SH-SY5Y (cell line): ENCODE results near the gene AOPEP.

Experiments used
- GATA2 ChIP-seq: IDR thresholded peaks from 2 replicates; pipeline ENCODE4 v1.6.1; 2011; ENCODE audit warnings: mild to moderate bottlenecking, low read depth, low read length
- GATA3 ChIP-seq: IDR thresholded peaks from 2 replicates; pipeline ENCODE4 v1.6.1; 2011; ENCODE audit warnings: low read depth, mild to moderate bottlenecking, low read length, moderate library complexity

AOPEP gene

GRCh38 chr9:94821098-94821887 lies 94.8 kb downstream of the AOPEP start:
- TF ChIP-seq GATA3 (no peak), GATA2 (no peak)

GRCh38 chr9:94822273-94822672 lies 95.8 kb downstream of the AOPEP start:
- TF ChIP-seq GATA2 (no peak), GATA3 (no peak)

GRCh38 chr9:94823710-94824109 lies 97.2 kb downstream of the AOPEP start:
- TF ChIP-seq GATA3, result no peak
- TF ChIP-seq GATA2, result no peak

GRCh38 chr9:94824411-94824810 lies 97.9 kb downstream of the AOPEP start:
- TF ChIP-seq GATA3, result no peak
- no peak for TF ChIP-seq GATA2

GRCh38 chr9:94824913-94825610 lies 98.6 kb downstream of the AOPEP start:
- TF ChIP-seq GATA2, result no peak
- TF ChIP-seq GATA3, result no peak

DNA sequence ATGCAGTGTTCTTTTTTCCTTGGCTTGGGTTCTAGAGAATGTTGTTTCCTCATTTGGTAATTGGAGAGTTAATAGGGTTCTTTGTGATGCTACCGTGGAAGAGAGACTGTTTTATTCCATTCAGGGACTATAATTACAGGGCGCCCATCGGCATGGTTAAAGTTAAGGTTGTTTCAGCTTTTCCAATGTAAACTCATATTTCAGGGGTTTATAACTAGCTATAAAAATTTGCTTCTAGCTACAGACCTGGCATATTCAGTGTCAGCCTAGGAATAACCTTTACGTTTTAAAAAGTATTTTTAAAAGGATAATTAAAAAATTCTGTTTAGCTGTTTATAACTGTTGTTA lies 99.1 kb downstream of the AOPEP start:
- TF ChIP-seq GATA3, result no peak
- no peak for TF ChIP-seq GATA2

DNA sequence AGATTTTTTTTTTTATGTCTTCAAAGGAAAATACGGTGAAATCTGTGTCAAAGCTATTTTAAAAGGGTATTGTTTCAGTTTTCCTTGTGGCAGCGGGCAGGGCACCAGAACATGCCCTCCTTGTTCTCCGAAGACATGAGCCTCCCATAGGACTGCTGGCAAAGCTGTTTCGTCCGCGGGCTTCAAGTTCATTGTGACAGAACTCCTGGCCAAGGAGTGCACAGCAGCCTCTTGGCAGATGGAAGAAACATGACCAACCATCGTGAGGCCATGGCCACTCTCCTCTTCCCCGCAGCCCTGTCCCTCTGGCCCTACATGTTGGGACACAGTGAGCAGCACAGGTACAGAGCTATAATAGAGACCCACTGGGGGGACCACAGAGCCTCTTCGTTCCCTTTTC lies 99.5 kb downstream of the AOPEP start:
- no peak for TF ChIP-seq GATA2
- TF ChIP-seq GATA3, result no peak

- TF ChIP-seq GATA2, result no peak
Measured at GRCh38 chr9:94826644-94827410, 100.3 kb downstream of the AOPEP start.

- no peak for TF ChIP-seq GATA3
- no peak for TF ChIP-seq GATA2
Measured at GRCh38 chr9:94827584-94828304, 101.2 kb downstream of the AOPEP start.

DNA sequence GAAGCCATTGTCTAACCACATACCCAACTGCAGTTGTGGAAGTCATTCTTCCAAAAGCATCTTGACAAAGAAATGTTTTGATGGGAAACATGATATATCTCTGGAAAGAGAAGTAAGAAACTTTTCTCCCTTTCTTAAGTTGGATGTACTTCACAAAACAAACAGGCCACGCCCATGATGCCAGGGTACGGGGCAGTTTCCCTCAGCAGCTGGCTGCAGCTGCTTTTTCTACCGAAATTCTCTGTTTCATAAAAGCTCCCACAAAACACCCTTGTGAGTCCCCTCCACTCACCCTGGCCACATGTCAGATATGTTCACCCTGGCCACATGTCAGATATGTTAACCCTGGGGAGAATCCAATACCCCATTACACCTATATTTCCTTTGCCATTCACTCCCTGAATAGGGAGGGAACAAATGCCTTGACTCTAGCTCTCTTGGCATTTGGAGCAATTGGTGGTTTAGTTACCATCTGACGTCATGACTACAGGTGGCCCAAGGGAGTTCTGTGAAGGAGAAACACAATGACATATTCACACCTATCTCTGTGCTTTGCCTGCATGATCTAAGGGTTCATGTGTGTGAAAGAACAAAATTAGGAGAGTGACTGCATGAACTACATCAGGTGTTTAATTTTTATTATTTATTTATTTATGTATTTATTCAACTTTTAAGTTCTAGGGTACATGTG lies 103.0 kb downstream of the AOPEP start:
- TF ChIP-seq GATA3 (no peak), GATA2 (no peak)

DNA sequence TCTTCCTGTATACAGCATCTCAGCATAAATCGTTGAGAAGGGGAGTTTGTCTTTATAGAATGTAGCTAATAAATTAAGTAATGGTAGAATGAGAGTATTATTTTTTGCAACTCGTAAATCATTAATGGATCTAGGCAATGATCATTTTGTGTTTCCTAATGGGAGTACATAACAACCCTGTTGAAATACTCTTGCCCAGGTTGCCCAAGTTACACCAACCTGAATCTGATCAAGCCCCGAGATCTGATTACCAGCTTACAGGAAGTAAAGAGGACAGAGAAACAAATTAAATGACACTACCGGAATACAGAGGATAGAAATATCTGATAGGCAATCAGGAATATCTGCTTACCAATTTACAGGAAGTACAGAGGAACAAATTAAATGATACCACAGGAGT lies 107.3 kb downstream of the AOPEP start:
- no peak for TF ChIP-seq GATA2
- no peak for TF ChIP-seq GATA3

GRCh38 chr9:94837404-94837803 lies 110.9 kb downstream of the AOPEP start:
- TF ChIP-seq GATA2 (no peak), GATA3 (no peak)

DNA sequence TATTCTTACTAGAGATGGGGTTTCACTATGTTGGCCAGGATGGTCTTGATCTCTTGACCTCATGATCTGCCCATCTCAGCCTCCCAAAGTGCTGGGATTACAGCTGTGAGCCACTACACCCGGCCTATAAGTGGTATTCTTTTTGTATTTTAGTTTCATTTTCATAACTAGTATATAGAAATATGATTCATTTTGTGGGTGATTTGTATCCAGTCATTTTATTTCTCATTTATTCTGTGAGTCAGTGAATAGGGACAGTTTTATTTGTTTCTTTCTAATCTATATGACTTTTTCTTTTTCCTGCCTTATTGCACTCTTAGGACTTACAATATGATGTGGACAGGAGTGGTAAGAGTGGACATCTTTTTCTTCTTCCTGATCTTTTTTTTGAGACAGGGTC lies 112.9 kb downstream of the AOPEP start:
- TF ChIP-seq GATA3 (no peak), GATA2 (no peak)

GRCh38 chr9:94840738-94841137 lies 114.2 kb downstream of the AOPEP start:
- TF ChIP-seq GATA3, result no peak
- TF ChIP-seq GATA2, result no peak

GRCh38 chr9:94843134-94843533 lies 116.6 kb downstream of the AOPEP start:
- TF ChIP-seq GATA2 (no peak), GATA3 (no peak)
